ENCODE data around the gene CCDC18.
A peak's percentile ranks its signal among the peaks of the same experiment; 100 is the strongest.
"Not testable (repeated sequence)": the region's sequence is repeated elsewhere in the genome, so short reads cannot be mapped to it uniquely, and the experiment has no call there.

Gene CCDC18

GRCh38 chr1:93243233-93243632, 62.7 kb downstream of the CCDC18 start:
- not testable (repeated sequence) for DNase-seq (ENCODE audit: low spot score)

GRCh38 chr1:93244298-93245069, 64.0 kb downstream of the CCDC18 start:
- DNase-seq (ENCODE audit: low spot score), result no peak

GRCh38 chr1:93251966-93252365, 71.4 kb downstream of the CCDC18 start:
- DNase-seq (ENCODE audit: low spot score), result no peak

GRCh38 chr1:93252598-93252997, 72.1 kb downstream of the CCDC18 start:
- DNase-seq (ENCODE audit: low spot score), result no peak

- DNase-seq (ENCODE audit: low spot score), result no peak
Observed at GRCh38 chr1:93253516-93253915, 73.0 kb downstream of the CCDC18 start.

GRCh38 chr1:93255222-93256079, 74.9 kb downstream of the CCDC18 start:
- no peak for DNase-seq (ENCODE audit: low spot score)

- DNase-seq (ENCODE audit: low spot score), result no peak
Observed at GRCh38 chr1:93256433-93256832, 75.9 kb downstream of the CCDC18 start.

- no peak for DNase-seq (ENCODE audit: low spot score)
Observed at GRCh38 chr1:93257889-93258288, 77.4 kb downstream of the CCDC18 start.

GRCh38 chr1:93260726-93261125, 80.2 kb downstream of the CCDC18 start:
- not testable (repeated sequence) for DNase-seq (ENCODE audit: low spot score)

- no peak for DNase-seq (ENCODE audit: low spot score)
Observed at GRCh38 chr1:93262645-93263044, 82.1 kb downstream of the CCDC18 start.

GRCh38 chr1:93268888-93269287, 88.4 kb downstream of the CCDC18 start:
- not testable (repeated sequence) for DNase-seq (ENCODE audit: low spot score)

GRCh38 chr1:93275262-93275633, 94.7 kb downstream of the CCDC18 start:
- not testable (repeated sequence) for DNase-seq (ENCODE audit: low spot score)

- DNase-seq (ENCODE audit: low spot score), result no peak
Observed at GRCh38 chr1:93275634-93276295, 95.2 kb downstream of the CCDC18 start.

- DNase-seq (ENCODE audit: low spot score), result not testable (repeated sequence)
Observed at GRCh38 chr1:93277530-93277929, 97.0 kb downstream of the CCDC18 start.

- no peak for DNase-seq (ENCODE audit: low spot score)
Observed at GRCh38 chr1:93283496-93283895, 103.0 kb downstream of the CCDC18 start.

GRCh38 chr1:93288558-93288957, 108.0 kb downstream of the CCDC18 start:
- peak; percentile 29 for DNase-seq (ENCODE audit: low spot score)

GRCh38 chr1:93296555-93297154, 116.1 kb downstream of the CCDC18 start:
- DNase-seq (ENCODE audit: low spot score), result no peak

- no peak for DNase-seq (ENCODE audit: low spot score)
Observed at GRCh38 chr1:93301131-93301530, 120.6 kb downstream of the CCDC18 start.

GRCh38 chr1:93302078-93302477, 121.6 kb downstream of the CCDC18 start:
- no peak for DNase-seq (ENCODE audit: low spot score)

- DNase-seq (ENCODE audit: low spot score), result peak; percentile 82
Observed at GRCh38 chr1:93304716-93305138, 124.2 kb downstream of the CCDC18 start.

- DNase-seq (ENCODE audit: low spot score), result no peak
Observed at GRCh38 chr1:93306920-93307319, 126.4 kb downstream of the CCDC18 start.

- DNase-seq (ENCODE audit: low spot score), result no peak
Observed at GRCh38 chr1:93313026-93313425, 132.5 kb downstream of the CCDC18 start.

All from hematopoietic multipotent progenitor cell treated with erythropoietin and hydrocortisone succinate and interleukin-3 and kit ligand, for 15 days (in vitro differentiated cells).